Stimulated activated CD4-positive, alpha-beta T cell treated with anti-CD3 and anti-CD28 coated beads, Interleukin-12 subunit alpha, Interleukin-12 subunit beta, amount 100 ng/mL, for 24 hours (primary cell): ENCODE results near the gene CDC37.
A peak's percentile ranks its signal among the peaks of the same experiment; 100 is the strongest.

ENCODE experiments used
- DNase-seq, 2 experiments: peaks; one replicate each; pipeline ENCODE4 v3.0.0-alpha.2; 2020; ENCODE audit warnings: low read depth in 2 of 2

The CDC37 gene

GRCh38 chr19:10403137-10404021 lies at the start of gene CDC37:
Gene CDC37 (minus strand): TSS chr19:10403542. CDS start chr19:10403479, 63 bp downstream.
- DNase-seq, result peak; percentile 95 to 98

GRCh38 chr19:10450853-10451609 lies 47.7 kb upstream of the CDC37 start:
- no peak for DNase-seq

GRCh38 chr19:10450191-10450852 lies 47.0 kb upstream of the CDC37 start:
- DNase-seq, result no peak

- no peak for DNase-seq
Observed at GRCh38 chr19:10449037-10449436, 45.7 kb upstream of the CDC37 start.

GRCh38 chr19:10442698-10443097 lies 39.4 kb upstream of the CDC37 start:
- DNase-seq, result no peak

GRCh38 chr19:10439588-10439987 lies 36.2 kb upstream of the CDC37 start:
- no peak for DNase-seq

- DNase-seq, result no peak
Observed at GRCh38 chr19:10433131-10433536, 29.8 kb upstream of the CDC37 start.

GRCh38 chr19:10432736-10433130 lies 29.4 kb upstream of the CDC37 start:
- no peak for DNase-seq

GRCh38 chr19:10431943-10432735 lies 28.8 kb upstream of the CDC37 start:
- DNase-seq, result no peak

- no peak for DNase-seq
Observed at GRCh38 chr19:10431254-10431942, 28.1 kb upstream of the CDC37 start.

- no peak for DNase-seq
Observed at GRCh38 chr19:10430505-10431253, 27.3 kb upstream of the CDC37 start.

- no peak for DNase-seq
Observed at GRCh38 chr19:10428996-10429381, 25.6 kb upstream of the CDC37 start.

GRCh38 chr19:10427169-10427568 lies 23.8 kb upstream of the CDC37 start:
- DNase-seq, result no peak

GRCh38 chr19:10424011-10424637 lies 20.8 kb upstream of the CDC37 start:
- DNase-seq, result peak in 1 of 2 experiments; percentile 66

- no peak for DNase-seq
Observed at GRCh38 chr19:10422846-10423245, 19.5 kb upstream of the CDC37 start.

GRCh38 chr19:10422046-10422461 lies 18.7 kb upstream of the CDC37 start:
- no peak for DNase-seq

- DNase-seq, result no peak
Observed at GRCh38 chr19:10421240-10422045, 18.1 kb upstream of the CDC37 start.

GRCh38 chr19:10420444-10421239 lies 17.3 kb upstream of the CDC37 start, which contains the start of gene PDE4A:
Gene PDE4A (plus strand): TSS chr19:10420538. CDS start chr19:10420765, 227 bp downstream.
- DNase-seq, result peak in 1 of 2 experiments; percentile 49
